Esophagus (tissue), 2 donors: ENCODE results near the gene MOB1A. TPM values are rescaled to one million over a fixed set of nuclear protein-coding genes. Genes with fewer than 3 reads are reported as not detected.
A peak's percentile ranks its signal among the peaks of the same experiment; 100 is the strongest.

Experiments
- H3K27ac ChIP-seq, 2 donors: one replicate each; pipeline ENCODE4 v1.5.1; 2013; ENCODE audit warnings: low read depth in 2 of 2, mild to moderate bottlenecking in 2 of 2, inconsistent platforms in 1 of 2, low read length in 1 of 2, moderate library complexity in 1 of 2
- H3K27me3 ChIP-seq, 2 donors: one replicate each; pipeline ENCODE4 v1.6.1; 2013; ENCODE audit warnings: low read length in 2 of 2, control low read depth in 1 of 2, mild to moderate bottlenecking in 1 of 2; ENCODE audit not compliant: insufficient read depth in 2 of 2, control insufficient read depth in 1 of 2
- H3K36me3 ChIP-seq, 2 donors: one replicate each; pipeline ENCODE4 v1.6.1; 2013; ENCODE audit warnings: low read length in 1 of 2; ENCODE audit not compliant: control insufficient read depth in 2 of 2, insufficient read depth in 2 of 2
- H3K4me1 ChIP-seq, 2 donors: one replicate each; pipeline ENCODE4 v1.6.1; 2013; ENCODE audit warnings: low read length in 1 of 2; ENCODE audit not compliant: control insufficient read depth in 2 of 2, insufficient read depth in 2 of 2
- H3K4me3 ChIP-seq, 2 donors: one replicate each; pipeline ENCODE4 v1.5.1; 2013; ENCODE audit warnings: low read length in 2 of 2, mild to moderate bottlenecking in 2 of 2, low read depth in 1 of 2, moderate library complexity in 1 of 2
- H3K9me3 ChIP-seq, 2 donors: one replicate each; pipeline ENCODE4 v1.6.1; 2013; ENCODE audit warnings: mild to moderate bottlenecking in 2 of 2, low read depth in 1 of 2, low read length in 1 of 2, moderate library complexity in 1 of 2; ENCODE audit not compliant: control insufficient read depth in 2 of 2, insufficient read depth in 1 of 2
- WGBS, 2 donors: extraction: QIAGEN DNeasy Blood & Tissue Kit; methylation state at CpG; one replicate each; pipeline ENCODE4 v1.1.7; 2013; 5-methylcytosine and 5-hydroxymethylcytosine counted together
- polyA plus RNA-seq, 2 donors: library from polyadenylated mRNA; stranded (reverse); fragments of 200-250 nt; gene quantifications; one replicate each; pipeline ENCODE4 v1.2.3, GENCODE V29; 2013
- donor health status: healthy with polysubstance abuse.
- donor health status: Bipolar disorder and iron deficiency.

MOB1A gene
- polyA plus RNA-seq, result 10 to 100 TPM; 23.9 to 29.1 TPM

DNA sequence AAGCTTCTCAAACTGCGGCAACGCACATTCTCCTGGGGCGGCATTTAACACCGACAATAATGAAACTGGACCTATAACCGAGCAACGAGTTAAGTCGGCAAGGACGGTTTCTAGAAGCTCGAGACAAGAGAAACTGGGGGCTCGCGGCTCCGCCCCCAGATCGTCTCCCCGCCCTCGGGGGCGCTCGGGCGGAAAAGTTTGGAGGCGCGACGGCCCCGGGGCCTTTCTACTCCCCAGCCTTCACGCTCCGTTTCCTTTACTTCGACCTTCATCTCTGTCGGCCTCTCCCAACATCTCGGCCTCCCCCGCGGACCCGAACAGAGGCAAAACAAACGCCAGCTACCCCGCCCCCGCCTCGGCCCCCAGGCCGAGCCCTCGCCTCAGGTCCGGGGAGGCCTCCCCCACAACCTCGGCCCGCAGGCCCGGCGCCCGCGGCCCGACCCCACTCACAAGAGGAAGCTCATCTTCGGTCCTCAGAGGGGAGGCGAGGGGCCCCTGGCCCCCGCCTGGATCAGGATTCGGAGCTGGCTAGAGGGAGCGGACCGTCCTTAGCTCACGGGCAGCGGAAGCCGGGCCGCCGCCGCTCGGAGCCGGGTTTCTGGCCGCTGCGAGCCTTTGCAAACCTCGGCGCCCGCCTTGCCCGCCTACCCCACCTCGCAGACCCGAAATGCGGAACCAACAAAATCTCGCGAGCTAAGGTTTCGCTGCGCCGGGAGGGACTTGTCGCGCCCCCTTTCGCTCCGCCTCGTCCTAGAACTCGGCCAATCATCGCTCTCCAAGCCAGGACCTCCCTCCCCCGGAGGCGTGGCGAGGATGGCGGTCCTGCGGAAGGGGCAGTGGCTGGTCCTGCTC is at the start of gene MOB1A:
TSS of gene MOB1A (minus strand) at position 669 of the 852 bp plus-strand sequence. CDS start at position 464, 205 bp downstream.
- Histone ChIP-seq H3K36me3 (no peaks in the 10 kb centered on the region), H3K27me3 (no peaks in the 10 kb centered on the region), H3K27ac (peak within 1 kb of the TSS; percentile 95), H3K4me3 (peak within 1 kb of the TSS; percentile 74 to 79), H3K9me3 (no peaks in the 10 kb centered on the region), H3K4me1 (peaks cover 0 to 7% of the 10 kb centered on the region in 2 donors)
- WGBS, 2 donors, result 0 to 1% methylated on average over 83 to 84 of the region's 84 CpGs

DNA sequence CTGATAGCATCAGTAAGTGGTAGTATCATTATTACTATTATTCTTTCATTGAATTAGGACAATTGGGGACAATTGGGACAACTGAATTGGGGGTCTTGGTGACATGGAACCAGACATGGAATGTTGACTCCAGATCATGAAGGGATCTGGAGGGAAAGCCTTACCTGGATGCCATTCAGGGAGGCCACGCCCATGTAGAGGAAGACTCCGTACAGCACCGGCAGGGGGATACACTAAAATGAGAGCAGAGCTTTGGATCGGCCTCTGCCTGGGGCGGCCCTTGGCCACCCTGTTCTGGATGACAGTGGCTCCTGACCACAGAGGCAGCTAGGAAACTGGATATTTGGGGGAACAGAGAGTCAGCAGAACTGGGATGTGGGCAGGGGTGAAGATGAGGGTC is 49.0 kb upstream of the MOB1A start:
- Histone ChIP-seq H3K27me3 (no peaks in the 10 kb centered on the region), H3K27ac (no peak overlapping the region), H3K4me3 (no peak overlapping the region), H3K36me3 (no peaks in the 10 kb centered on the region), H3K4me1 (peaks cover 0 to 4% of the 10 kb centered on the region in 2 donors), H3K9me3 (no peaks in the 10 kb centered on the region)
- WGBS, 2 donors, result 84 to 86% methylated on average over 5 of the region's 5 CpGs

DNA sequence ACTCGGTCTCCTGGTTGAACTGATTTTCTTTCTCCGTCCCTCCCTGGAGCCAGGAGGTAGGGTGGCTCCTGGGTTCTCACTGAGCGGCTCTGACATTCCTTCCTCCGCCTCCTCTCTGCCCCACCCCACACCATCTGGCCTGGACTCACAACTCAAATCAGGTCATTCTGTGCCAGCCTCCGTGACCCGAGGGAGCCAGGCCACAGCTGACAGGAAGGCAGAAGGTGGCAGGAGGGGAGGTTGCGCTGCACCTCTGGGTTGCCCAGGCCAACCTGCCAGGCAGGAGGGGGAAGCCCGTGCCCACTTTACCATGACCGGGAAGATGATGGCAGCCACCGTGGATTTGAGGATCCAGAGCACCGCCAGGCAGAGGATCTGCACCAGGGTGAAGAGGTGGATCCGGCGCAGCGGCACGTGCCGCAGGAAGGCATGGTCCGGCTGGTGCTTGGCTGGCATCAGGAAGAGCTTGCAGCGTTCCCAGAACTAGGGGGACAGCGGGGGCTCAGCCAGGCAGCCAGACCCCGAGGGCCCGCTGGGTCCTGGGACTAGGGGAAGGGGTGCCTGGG is 48.1 kb upstream of the MOB1A start:
- H3K4me1 ChIP-seq, result peaks cover 0 to 4% of the 10 kb centered on the region in 2 donors
- 68 to 70% methylated on average over 21 of the region's 21 CpGs for WGBS, 2 donors
- H3K4me3 ChIP-seq, result no peak overlapping the region
- H3K36me3 ChIP-seq, result no peaks in the 10 kb centered on the region
- H3K9me3 ChIP-seq, result no peaks in the 10 kb centered on the region
- H3K27me3 ChIP-seq, result no peaks in the 10 kb centered on the region
- H3K27ac ChIP-seq, result no peak overlapping the region

DNA sequence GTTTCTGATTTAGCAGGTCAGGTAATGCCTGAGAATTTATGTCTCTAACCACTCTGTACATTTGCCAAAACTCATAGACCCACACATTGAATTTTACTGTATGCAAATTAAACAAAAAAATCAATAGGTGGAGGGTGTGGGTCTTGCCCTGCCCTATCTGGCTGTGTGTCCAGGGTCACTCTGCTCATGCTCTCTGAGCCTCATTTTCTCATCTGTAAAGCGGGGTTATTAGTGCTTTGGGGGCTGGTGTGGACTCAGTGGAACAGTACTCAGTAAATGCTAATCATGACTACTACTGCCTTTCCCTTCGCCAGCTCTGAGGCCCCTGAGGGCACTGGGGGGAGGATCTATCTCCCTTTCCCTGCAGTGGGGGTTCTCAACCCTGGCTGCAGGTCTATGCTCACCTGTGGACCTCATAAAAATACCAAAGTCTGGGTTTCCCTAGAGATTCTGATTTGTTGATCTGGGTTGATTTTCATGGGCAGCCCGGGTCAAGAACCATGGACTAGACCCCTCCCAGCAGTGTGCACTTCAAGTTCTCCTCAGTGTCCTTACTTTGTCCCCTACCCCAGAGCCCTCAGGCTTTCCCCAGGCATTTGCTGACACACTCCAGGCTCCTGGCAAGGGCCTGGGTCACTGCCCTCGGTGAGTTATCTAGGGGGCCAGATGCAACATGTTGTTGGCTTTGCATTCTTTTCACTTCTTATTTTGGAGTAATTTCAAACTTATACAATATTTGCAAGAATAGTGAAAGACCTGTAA is 47.2 kb upstream of the MOB1A start:
- H3K4me3 ChIP-seq, result no peak overlapping the region
- no peak overlapping the region for H3K27ac ChIP-seq
- H3K4me1 ChIP-seq, result peaks cover 0 to 4% of the 10 kb centered on the region in 2 donors
- H3K27me3 ChIP-seq, result no peaks in the 10 kb centered on the region
- no peaks in the 10 kb centered on the region for H3K9me3 ChIP-seq
- H3K36me3 ChIP-seq, result no peaks in the 10 kb centered on the region
- 68 to 81% methylated on average over 4 of the region's 4 CpGs for WGBS, 2 donors

DNA sequence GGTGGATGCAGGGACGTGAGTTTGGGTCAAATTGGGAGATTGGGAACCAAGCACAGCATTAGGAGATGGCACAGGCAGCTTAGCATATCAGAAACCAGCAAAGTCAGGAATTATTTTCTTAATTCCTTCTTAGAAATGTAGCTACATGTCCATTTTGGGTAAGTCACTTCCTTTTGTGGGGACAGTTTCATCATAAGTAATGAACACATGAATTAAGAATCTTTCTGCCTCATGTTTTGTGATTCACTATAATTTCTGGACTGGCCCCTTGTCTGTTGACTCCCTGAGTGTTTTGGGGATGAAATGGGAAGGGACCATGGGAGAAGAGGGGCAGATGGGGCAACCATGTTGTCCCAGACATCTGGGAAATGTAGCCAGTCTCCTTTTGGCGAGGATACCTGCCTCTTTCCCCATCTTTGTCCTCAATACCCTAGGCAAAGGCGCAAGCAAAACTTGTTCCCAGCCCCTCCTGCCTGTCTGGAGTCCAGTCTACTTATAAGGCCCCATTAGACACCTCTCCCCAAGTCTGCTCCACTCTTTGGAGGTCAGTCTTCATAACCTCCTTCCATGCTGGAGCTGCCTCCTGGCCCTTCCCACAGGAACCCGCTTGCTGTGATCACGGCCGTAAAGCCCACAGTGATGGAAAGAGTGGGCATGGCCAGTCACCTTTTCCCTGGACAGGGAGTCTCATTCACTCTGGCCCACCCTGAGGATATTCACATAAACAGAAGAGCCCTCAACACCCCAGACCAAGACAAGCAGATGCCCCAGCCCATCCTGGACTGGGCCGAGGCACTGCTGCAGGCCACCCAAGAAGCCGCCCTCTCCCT is 45.5 kb upstream of the MOB1A start:
- 95 to 97% methylated on average over 8 of the region's 8 CpGs for WGBS, 2 donors
- H3K27me3 ChIP-seq, result no peaks in the 10 kb centered on the region
- H3K36me3 ChIP-seq, result no peaks in the 10 kb centered on the region
- H3K27ac ChIP-seq, result no peak overlapping the region
- no peak overlapping the region for H3K4me3 ChIP-seq
- no peaks in the 10 kb centered on the region for H3K9me3 ChIP-seq
- peaks cover 0 to 4% of the 10 kb centered on the region in 2 donors for H3K4me1 ChIP-seq

DNA sequence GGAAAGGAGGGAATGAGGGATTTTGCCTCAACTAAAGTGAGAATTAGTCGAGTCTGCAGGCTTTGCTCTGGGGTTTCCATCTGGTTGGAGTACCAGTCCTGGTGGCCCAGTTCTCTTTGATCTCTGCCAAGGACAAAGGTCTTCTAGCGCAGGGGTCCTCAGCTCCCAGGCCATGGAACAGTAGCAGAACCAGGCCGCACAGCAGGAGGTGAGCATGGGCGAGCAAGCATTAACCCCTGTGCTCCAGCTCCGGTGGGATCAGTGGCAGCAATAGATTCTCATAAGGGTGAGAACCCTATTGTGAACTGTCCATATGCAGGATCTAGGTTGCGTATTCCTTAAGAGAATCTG is 43.6 kb upstream of the MOB1A start:
- H3K9me3 ChIP-seq, result no peaks in the 10 kb centered on the region
- 93 to 95% methylated on average over 6 of the region's 6 CpGs for WGBS, 2 donors
- no peak overlapping the region for H3K27ac ChIP-seq
- H3K4me3 ChIP-seq, result no peak overlapping the region
- H3K27me3 ChIP-seq, result no peaks in the 10 kb centered on the region
- peaks cover 0 to 4% of the 10 kb centered on the region in 2 donors for H3K4me1 ChIP-seq
- no peaks in the 10 kb centered on the region for H3K36me3 ChIP-seq

DNA sequence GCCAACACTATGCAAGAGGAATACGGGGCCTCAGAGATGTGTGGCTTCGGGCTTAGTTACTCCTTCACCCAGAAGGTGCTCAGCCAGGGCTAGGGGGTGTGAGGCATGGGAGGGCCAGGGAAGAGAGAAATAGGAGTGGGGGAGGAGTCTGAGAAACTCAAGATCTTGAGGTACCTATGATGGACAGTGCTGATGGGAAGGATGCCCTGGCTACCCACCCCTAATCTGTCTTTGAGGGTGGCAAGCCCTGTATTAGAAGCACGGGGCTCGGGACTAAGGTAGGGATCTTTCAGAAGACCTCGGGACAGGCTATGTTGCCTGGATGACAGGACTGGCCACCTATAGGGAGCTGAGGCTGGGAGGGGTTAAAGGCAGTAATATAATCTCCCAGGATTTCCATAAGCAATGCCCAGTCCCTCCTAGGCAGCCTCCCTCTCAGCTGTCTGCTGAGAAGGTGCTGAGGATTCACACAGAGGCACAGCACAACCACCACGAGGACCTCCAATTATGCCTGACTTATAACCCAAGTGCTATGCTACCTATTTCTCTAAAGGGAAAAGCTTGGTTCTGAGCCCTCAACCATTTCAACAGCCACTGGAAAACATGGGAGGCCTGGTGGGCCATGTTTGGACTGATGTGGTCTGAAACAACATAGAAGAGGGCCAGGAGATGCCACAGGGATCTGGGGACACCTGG is 43.1 kb upstream of the MOB1A start:
- WGBS, 2 donors, result 93 to 96% methylated on average over 6 of the region's 6 CpGs
- H3K9me3 ChIP-seq, result no peaks in the 10 kb centered on the region
- no peaks in the 10 kb centered on the region for H3K36me3 ChIP-seq
- no peak overlapping the region for H3K4me3 ChIP-seq
- H3K4me1 ChIP-seq, result peaks cover 0 to 2% of the 10 kb centered on the region in 2 donors
- H3K27ac ChIP-seq, result no peak overlapping the region
- no peaks in the 10 kb centered on the region for H3K27me3 ChIP-seq

DNA sequence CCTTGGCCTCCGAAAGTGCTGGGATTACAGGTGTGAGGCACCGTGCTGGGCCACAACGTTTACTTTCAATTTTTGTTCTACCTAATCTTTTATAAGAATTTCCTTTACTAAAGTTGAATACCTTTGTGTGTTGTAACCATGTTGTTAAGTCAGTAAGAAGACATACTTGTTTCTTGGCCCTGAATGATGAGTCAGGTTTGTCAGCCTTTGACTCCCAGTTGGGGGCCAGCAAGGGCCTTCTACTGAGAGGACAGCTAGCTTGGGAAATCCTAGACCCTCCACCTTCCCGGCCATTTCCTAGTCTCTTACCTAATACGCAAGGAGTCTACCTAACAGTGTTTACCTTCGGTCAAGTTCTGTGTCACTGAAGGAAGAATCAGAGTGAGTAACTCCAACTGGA is 42.4 kb upstream of the MOB1A start:
- H3K27ac ChIP-seq, result no peak overlapping the region
- no peaks in the 10 kb centered on the region for H3K9me3 ChIP-seq
- H3K4me1 ChIP-seq, result no peaks in the 10 kb centered on the region
- H3K36me3 ChIP-seq, result no peaks in the 10 kb centered on the region
- 94 to 96% methylated on average over 6 of the region's 6 CpGs for WGBS, 2 donors
- no peak overlapping the region for H3K4me3 ChIP-seq
- H3K27me3 ChIP-seq, result no peaks in the 10 kb centered on the region
